Cardiac atrium fibroblast (primary cell): ENCODE measurements around the gene NTN3. TPM values are rescaled to one million over a fixed set of nuclear protein-coding genes. Genes with fewer than 3 reads are reported as not detected.

Experiments used
- total RNA-seq: library from RNA; depleted of rRNA; stranded (reverse); fragments of >200 nt; gene quantifications from 2 replicates; pipeline ENCODE4 v1.2.3, GENCODE V29; 2015

NTN3 gene
- total RNA-seq: not detected in 2 replicates

DNA sequence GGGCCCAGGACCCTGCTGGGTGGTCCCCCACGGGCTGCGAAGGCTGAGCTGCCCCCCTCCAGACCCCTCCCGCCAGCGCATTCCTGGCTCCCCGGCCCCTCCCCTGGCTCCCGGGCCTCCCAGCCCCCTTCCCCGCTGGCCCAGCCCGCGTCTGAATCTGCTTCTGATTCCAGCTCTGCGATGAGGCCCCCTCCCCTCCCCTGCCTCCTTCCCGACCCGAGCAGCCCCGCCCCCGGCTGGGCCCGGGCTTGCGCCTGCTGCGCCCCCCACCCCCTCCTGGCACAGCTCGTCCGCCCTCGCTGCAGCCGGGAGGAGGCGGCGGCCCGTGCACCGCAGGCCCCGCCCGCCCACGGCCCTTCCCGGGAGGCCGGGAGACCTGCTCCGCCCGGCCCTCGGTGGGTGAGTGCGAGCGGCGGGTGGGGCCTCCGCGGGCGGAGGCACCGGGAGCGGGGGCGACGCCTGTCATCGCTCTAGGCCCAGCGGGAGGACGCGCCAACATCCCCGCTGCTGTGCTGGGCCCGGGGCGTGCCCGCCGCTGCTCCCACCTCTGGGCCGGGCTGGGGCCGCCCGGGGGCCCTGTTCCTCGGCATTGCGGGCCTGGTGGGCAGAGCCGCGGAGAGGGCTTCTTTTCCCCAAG is at the start of gene NTN3:
NTN3 (plus strand) TSS at position 282 of the 637 bp plus-strand sequence. CDS start 405 bp downstream, outside the sequence.

DNA sequence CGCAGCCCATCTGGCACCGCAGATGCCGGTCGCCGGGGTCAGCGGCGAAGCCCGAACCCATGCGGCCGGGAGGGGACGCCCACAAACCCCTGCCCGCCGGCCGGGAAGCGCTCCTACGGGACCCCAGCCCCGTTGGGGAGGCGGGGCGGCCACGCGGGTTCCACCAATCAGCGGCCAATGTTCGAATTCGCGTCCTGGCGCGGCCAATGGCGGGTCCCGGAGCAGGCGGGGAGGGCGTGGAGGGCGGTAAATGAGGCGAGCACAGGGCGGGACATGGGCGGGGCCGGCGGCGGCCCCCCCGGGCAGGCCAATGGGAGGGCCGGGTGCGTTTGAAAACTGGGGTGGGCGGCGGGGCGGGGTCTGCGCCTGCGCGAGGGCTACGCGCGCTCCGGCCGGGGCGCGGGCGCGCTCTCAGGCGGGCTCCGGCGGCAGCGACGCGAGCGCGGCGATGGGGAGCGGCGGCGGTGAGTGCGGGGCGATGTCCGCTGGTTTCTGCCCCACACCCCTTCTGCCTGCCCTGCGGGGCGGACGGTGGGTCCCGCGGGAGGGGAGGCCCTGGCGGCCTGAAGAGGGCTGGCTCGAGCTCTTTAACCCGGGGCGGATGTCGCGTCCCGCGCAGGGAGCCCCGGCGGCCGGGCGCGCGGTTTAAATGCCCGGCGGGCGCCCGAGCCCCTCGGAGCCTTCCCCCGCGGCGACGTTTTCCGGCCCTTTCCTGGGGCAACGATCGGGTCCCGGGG is 41.9 kb upstream of the NTN3 start, which contains the start of gene CCNF:
CCNF (plus strand) TSS at position 414 of the 737 bp plus-strand sequence; CDS start at position 449, 35 bp downstream.

DNA sequence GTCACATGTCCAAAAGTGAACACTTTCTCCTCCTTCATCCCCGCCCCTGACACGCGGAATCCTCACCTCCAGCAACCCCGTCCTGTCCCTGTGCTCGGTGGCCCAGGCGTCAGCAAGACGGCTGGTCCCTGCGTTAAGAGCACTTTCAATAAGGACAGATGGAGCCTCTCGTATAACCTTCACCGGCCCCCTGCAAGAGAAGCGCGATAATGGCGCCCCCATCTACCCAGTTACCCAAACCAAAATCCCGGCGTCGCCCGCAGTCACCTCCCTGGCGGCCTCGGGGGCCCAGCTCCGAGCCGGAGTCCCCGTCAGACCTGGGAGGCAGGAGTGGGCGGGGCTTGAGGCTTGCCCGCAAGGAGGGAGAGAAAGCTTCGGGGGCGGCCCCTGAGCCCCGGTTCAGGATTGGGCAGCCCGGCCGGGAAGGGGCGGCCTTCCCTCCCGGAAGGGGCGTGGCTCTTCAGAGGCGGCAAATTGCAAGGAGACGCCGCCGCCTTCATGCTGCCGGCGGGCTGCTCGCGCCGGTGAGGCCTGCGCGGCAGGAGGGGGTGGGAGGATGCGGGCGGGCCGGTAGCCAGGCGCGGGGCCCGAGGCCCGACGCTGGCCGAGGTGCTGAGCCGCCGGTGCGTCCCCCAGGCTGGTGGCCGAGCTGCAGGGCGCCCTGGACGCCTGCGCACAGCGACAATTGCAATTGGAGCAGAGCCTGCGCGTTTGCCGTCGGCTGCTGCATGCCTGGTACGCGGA is 11.3 kb upstream of the NTN3 start, which contains the start of gene TEDC2:
TEDC2 (plus strand) TSS at position 463 of the 744 bp plus-strand sequence; CDS start at position 499, 36 bp downstream.

DNA sequence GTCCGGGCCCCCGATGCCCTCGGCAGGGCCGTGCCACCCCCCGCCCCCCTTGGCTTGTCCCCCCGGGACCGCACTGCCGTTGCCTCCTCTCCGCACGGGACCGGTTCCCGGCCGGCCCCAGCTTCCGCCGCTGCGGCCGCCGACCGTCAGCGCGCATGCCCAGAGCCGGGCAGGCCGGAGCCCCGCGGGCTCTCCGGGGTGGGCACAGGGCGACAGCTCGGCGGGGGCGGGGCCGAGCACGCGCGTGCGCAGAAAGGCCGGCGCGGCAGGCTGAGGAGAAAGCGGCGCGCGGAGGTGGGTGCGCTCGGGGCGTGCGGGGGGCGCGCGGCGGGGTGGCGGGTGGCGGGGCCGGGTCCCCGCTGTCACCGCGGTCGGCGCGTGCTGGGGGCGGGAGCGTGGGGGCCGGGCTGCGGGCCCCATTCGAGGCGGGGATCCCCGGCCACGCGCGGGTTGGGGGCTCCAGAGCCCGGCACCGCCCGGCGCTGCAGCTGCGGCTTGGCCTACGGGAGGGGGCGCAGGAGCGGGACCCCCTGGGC is 3.8 kb downstream of the NTN3 start, which contains the start of gene TBC1D24:
TBC1D24 (plus strand) TSS at position 251 of the 536 bp plus-strand sequence. CDS start 21,022 bp downstream, outside the sequence.

DNA sequence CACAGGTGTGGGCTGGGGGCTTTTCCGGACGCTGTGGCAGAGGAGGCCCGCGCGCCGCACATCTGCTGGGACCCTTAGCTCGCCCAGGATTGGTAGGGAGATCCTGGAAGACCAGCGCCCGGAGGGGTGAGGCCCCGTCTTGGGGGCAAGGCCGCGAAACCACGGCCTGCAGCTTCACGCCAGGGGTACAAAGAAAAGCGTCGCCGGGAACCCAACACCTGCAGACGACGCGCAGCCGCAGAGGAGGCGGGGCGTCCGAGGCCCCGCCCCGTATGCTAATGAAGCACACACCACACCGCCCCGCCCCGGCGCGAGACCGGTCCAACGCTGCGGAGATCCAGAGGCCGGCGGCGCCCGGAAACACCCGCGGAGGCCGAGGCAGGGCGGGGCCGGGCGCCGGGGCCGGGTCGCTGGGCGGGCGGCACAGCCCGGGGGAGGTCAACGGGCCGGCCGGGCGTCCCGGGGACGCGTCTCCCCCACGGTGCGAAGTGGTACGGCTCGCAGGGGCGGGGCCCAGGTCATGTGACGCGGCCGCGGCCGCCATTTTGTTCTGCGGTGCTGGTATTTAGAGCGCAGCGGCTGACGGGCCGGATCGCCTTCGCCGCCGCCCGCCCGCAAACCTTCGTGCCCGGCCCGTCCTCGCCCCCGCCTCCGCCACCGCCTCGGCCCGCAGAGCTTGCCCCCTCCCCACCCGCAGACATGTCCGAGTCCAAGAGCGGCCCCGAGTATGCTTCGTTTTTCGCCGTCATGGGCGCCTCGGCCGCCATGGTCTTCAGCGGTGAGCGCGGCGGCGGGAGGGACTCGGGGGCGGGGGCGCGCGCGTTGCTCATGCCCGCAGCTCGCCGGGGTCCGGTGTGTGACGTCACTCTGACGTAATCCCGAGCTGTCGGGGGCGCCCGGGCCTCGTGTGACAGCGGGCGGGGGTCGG is 42.6 kb downstream of the NTN3 start, which contains the start of gene ATP6V0C:
ATP6V0C (plus strand) TSS at position 548 of the 928 bp plus-strand sequence; CDS start at position 700, 152 bp downstream.

DNA sequence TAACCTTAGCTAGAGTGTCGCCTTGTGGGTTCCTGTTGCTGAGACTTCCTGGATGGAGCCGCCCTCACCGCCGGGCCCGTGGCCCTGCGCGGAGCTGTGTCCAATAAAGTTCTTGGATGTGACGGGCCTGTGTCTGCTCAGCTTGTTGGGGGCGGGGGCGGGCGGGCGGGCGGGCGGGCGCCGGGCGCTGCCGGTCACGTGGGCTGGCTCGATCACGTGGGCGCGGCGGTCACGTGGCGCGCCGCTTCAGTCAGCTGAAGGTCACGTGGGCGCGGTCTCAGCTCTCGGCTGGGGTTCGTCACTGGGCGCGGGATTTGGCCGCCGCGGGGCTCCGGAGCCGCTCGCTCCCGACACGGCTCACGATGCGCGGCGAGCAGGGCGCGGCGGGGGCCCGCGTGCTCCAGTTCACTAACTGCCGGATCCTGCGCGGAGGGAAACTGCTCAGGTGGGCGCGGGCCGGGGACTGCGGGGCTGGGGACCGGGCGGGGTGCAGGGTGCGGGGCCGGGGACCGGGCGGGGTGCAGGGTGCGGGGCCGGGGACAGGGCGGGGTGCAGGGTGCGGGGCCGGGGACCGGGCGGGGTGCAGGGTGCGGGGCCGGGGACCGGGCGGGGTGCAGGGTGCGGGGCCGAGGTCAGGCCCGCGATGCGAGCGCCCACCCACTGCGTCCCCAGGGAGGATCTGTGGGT is 49.1 kb downstream of the NTN3 start, which contains the start of gene AMDHD2:
AMDHD2 (plus strand) TSS at position 275 of the 687 bp plus-strand sequence; CDS start at position 363, 88 bp downstream.

Other genes with a start within 250 kb of the NTN3 start
- 19.9 and 34.7 TPM in 2 replicates for gene E4F1, start 247.7 kb upstream of the NTN3 start, total RNA-seq
- 1.1 and 2.2 TPM in 2 replicates for gene DNASE1L2, start 234.9 kb upstream of the NTN3 start, total RNA-seq
- gene ECI1, start 219.7 kb upstream of the NTN3 start, total RNA-seq: 48.2 and 50.4 TPM in 2 replicates
- gene RNPS1, start 203.2 kb upstream of the NTN3 start, total RNA-seq: 125 and 144 TPM in 2 replicates
- gene ABCA3, start 130.6 kb upstream of the NTN3 start, total RNA-seq: 1.4 and 2.9 TPM in 2 replicates
- gene CCNF, start 41.9 kb upstream of the NTN3 start, total RNA-seq: 9.0 and 11.2 TPM in 2 replicates
- 1.3 and 3.6 TPM in 2 replicates for gene TEDC2, start 11.2 kb upstream of the NTN3 start, total RNA-seq
- gene TBC1D24, start 3.8 kb downstream of the NTN3 start, total RNA-seq: 7.4 and 9.9 TPM in 2 replicates
- 53.5 and 59.2 TPM in 2 replicates for gene ATP6V0C, start 42.7 kb downstream of the NTN3 start, total RNA-seq
- gene AMDHD2, start 49.1 kb downstream of the NTN3 start, total RNA-seq: 31.8 and 40.5 TPM in 2 replicates
- not detected in 2 replicates for gene CEMP1, start 60.1 kb downstream of the NTN3 start, total RNA-seq
- 11.7 and 15.4 TPM in 2 replicates for gene PDPK1, start 66.7 kb downstream of the NTN3 start, total RNA-seq
- gene KCTD5, start 211.2 kb downstream of the NTN3 start, total RNA-seq: 29.1 and 33.0 TPM in 2 replicates
- 0.16 and 0.18 TPM in 2 replicates for gene PRSS27, start 248.9 kb downstream of the NTN3 start, total RNA-seq